Activated CD4-positive, CD25-positive, alpha-beta regulatory T cell treated with anti-CD3 and anti-CD28 coated beads, Interleukin-2, amount 50 U/mL, for 16 hours (primary cell): Measurements from ENCODE around the gene CTDP1.

Experiments used
- DNase-seq: peaks from one replicate; pipeline ENCODE4 v3.0.0-alpha.2; 2020; ENCODE audit warnings: low read depth, low spot score

Gene CTDP1, protein sequence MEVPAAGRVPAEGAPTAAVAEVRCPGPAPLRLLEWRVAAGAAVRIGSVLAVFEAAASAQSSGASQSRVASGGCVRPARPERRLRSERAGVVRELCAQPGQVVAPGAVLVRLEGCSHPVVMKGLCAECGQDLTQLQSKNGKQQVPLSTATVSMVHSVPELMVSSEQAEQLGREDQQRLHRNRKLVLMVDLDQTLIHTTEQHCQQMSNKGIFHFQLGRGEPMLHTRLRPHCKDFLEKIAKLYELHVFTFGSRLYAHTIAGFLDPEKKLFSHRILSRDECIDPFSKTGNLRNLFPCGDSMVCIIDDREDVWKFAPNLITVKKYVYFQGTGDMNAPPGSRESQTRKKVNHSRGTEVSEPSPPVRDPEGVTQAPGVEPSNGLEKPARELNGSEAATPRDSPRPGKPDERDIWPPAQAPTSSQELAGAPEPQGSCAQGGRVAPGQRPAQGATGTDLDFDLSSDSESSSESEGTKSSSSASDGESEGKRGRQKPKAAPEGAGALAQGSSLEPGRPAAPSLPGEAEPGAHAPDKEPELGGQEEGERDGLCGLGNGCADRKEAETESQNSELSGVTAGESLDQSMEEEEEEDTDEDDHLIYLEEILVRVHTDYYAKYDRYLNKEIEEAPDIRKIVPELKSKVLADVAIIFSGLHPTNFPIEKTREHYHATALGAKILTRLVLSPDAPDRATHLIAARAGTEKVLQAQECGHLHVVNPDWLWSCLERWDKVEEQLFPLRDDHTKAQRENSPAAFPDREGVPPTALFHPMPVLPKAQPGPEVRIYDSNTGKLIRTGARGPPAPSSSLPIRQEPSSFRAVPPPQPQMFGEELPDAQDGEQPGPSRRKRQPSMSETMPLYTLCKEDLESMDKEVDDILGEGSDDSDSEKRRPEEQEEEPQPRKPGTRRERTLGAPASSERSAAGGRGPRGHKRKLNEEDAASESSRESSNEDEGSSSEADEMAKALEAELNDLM

DNA sequence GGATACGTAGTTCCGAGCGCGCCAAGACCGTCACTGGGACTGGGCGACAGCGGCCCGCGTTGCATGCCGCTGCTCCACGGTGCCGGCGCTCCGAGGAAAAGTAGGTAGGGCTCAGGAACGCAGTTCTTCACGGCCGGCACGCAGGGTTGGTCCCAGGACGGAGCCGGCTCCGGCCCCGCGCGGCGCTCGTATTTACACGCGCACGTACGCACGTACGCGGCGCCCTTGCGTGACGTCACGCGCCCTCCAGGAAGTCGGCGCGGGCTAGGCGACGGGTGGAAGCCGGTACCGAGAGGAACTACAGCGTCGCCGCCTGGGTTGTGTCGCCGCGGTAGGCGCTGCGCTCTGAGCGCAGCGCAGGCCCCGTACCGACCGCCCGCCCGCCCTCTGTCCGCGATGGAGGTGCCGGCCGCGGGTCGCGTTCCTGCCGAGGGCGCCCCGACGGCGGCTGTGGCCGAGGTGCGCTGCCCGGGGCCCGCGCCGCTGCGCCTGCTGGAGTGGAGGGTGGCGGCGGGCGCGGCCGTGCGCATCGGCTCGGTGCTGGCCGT is at the start of gene CTDP1:
Gene CTDP1 (plus strand): TSS at position 252 of the 548 bp plus-strand sequence. CDS start 145 bp downstream, at position 397.
- DNase-seq: peak; percentile 81

DNA sequence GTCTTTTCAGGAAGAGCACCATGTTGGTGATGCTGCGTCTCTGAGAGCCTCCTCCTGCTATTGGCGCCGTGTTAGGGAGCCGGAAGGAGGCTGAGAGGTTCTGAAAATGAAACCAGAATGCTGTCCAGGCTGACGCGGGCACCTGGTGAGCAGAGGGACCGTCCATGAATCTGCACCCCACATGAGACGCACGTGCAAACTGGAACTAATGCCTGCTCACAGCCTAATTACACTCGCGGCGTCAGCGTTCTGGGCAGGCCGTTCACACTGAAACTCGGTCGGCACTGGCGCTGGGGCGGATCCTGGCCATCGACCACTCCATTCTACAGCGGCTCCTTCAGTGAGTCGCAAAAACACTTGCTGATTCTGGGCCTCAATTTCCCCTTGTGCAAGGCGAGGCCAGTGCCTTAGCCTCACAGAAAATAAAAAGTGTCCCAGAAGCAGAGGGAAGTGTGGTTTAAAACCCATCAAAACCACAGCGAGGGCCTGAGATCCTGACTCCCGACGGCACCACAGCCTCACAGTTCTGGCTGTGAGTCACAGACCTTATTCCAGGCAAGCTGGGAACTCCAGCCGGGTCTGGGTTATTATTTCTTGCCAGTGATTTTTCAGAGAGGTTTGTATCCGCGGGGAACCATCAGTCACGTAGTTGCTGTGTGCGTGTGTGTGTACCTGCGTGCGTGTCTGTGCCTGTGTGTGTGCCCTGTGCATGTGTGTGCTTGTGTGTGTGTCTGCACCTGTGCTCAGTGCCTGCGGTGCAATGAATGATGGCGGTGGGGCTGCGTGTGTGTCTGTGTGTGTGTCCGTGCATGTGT is 49.1 kb upstream of the CTDP1 start:
- no peak for DNase-seq

DNA sequence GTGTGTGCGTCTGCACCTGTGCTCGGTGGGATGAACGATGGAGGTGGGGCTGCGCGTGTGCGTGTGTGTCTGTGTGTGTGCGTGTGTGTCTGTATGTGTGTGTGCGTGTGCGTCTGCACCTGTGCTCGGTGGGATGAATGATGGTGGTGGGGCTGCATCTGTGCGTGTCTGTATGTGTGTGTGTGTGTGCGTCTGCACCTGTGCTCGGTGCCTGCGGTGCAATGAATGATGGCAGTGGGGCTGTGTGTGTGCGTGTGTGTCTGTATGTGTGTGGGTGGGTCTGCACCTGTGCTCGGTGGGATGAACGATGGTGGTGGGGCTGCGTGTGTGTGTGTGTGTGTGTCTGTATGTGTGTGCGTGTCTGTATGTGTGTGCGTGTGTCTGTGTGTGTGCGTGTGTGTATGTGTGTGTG is 48.5 kb upstream of the CTDP1 start:
- DNase-seq: no peak

DNA sequence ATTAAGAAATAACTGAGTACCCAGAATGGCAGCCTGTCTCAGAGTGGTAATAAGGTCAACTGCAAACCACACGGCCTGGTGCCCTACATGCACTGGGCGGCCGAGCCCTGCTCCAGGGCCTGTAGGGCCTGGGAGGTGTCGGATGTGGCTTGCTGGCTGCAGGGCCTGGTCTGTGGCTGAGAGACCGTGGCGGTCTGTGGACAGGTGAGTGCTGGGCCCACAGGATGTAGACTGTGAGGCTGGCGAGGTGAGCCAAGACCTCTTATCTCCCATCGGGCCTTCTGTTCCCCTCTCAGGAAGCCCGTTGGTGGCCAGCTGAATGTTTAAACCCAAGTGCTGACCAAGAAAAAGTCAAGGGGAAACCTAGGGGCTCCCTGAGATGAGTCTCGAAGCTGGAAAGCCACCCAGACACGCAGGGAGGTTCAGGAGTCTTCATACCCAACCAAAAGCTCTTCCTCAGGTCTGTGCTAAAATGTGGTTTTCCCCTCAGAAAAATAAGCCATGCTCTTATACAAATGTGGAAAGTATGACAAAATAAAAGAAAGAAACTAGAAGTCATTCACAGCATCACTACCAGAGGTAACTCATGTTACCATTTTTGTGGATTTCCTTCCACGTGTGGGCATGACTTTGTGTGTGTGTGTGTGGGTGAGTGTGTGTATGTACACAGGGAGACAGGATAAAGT is 47.7 kb upstream of the CTDP1 start:
- DNase-seq: no peak

DNA sequence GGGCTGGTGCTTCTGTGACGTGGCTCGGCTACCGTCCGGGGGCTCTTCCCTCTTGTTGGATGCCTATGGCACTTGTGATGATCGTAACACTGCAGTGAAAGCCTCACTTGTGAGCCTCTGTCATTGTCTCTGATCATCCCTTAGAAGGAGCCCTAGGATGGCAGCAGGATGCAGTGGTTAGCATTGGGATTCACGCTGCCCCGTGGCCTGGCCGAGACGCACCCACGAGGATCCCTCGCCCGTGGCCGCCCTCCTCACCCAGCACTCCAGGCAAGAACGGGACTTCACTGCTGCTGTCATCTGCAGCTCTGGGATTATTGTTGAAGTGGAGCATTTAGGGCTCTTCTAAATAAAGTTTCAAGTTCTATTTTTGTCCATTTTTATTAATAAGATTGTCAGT is 46.8 kb upstream of the CTDP1 start:
- DNase-seq: no peak

DNA sequence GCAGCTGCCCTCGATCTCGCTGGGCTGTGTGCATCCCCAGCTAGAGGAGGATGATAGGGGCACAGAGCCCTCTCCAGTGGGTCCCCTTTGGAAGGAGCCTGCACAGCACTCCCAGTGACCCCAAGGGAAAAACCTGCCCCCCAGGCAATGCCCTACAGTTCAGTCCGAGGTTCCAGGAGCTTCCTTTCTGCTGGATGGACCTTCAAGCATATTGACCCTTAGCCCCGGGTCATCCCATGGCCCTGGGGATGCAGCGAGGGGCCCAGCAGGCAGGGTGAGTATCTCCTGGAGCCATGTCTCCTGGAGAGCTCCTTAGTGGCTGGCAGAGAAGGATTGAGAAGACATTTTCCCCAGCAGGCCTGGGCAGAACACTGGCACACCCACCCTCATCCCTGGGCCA is 45.4 kb upstream of the CTDP1 start:
- DNase-seq: no peak

DNA sequence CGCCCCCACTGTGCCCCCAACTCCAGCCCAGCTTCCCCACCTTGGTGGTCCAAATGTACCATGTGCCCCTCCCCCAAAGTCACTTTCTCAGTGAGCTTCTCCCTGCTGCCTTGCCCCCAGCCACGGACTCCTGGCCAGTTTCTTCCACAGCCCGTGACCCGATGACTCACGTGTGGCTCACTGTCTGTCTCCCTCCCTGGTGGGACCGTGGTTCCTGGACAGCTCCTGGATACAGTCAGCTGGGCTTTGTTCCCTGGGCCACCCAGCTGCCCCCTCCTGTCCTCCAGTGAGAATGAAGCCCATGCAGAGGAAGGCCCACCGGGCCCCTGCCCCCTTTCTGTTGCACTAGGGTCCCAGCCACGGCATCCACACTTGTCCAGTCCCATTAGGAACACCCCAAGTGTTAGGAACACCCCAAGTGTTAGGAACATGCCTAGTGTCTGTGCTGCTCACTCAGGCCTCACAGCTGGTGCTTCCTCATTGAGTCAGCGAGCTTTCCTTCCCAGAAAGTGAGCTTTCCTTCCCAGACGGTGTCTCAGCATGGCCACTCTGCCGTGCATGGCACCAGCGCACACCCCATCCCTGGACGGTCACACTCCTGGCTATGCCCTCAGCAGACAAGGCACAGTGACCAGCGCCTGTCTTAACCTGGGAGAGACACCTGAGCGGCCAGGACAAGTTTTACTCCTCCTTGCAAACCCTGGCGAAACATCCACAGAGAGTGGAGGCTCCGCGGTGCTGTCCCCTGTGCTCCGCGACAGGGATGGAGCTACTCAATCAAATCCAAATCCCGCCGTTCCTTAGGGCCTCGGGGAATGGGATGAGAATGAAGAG is 44.8 kb upstream of the CTDP1 start:
- no peak for DNase-seq

DNA sequence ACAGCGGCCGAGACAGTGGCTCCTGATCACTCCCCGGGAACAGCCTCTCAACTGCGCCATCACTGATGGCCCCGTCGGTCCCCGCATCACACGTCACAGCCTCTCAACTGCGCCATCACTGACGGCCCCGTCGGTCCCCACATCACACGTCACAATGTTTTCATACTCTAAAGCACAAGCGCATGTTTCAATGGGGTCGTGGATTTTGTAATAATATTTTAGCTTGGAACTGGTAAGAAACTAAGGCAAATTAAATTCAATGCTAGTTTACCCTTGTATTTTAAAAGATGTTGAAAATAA is 44.2 kb upstream of the CTDP1 start:
- no peak for DNase-seq

DNA sequence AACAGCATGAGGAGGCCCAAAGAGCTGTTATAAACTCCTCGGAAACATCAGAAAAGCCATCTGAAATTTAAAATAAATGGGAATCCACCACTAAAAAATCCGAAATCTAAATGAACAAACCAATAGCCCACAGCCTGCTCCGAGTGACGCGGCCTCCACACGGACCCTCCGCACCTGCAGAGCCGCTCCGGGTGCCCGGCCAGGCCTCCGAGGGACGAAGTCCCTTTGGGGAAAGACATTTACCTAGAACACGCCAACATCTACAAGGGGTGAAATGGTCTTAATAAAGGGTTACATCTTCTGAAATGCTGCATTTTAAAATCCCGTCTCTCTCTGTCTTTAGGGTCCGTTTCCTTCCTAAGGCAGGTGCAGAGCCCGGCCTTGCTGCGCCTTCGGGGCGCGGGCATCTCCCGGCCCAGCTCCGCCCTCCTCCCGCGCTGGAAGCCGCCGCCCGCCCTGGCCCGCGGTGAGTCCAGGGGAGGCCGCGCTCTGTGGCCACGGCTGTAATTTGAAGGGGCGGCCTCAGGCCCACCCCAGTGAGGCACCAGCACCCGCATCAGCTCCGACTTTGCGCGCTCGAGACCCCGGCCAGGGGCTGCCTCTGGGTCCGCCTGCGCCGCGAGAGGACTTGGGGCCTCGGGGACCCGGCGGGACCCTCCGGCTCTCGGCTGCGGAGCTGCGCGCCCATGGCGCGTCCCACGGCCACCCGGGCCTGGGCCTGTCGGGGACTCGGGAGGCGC is 42.3 kb upstream of the CTDP1 start:
- no peak for DNase-seq

DNA sequence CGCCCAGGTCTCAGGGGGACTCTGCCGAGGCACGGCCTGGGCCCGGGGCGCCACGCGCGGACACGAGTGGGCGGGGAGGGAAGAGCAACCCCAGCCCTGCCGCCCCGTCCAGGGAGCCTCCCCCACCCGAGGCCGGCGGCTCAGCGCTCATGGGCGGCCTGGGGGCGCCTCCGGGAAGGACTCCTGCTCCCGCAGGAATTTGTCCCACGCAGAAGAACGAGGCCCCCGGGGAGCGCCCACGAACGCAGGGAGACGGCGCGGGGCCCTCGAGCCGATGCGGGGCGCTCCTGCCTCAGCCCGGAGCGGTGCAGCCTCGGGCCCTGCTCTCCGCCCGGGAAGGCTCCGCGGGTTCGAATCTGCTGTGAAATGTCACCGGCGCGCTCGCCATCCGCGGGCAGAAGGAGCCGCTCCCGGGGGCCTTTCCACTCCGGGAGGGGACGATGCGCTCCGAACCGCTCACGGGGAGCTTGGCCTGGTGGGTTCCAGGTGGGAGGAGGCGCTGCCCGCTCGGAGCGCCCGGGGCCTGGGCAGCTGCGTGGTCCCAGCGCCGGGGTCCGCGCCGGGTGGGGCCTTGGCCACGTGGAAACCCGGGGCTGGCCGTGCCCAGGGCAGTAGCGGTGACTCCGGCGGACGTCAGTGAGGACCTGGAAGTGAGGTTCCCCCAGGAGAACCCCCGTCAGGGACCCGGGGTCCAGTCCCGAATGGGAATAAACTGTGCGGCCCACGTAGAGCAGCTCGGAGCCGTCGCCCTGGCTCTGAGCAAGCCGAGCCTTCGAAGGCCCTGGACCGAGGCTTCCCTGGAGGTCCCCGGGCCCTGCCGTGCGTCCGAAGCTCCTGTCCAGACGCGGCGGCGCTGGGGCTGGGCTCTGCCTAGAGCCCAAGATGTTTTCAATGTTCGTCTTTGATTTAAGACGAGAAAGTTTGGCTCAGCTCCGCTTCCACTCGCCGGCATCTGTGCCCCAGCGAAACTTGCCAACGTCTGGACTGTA is 41.4 kb upstream of the CTDP1 start:
- no peak for DNase-seq

DNA sequence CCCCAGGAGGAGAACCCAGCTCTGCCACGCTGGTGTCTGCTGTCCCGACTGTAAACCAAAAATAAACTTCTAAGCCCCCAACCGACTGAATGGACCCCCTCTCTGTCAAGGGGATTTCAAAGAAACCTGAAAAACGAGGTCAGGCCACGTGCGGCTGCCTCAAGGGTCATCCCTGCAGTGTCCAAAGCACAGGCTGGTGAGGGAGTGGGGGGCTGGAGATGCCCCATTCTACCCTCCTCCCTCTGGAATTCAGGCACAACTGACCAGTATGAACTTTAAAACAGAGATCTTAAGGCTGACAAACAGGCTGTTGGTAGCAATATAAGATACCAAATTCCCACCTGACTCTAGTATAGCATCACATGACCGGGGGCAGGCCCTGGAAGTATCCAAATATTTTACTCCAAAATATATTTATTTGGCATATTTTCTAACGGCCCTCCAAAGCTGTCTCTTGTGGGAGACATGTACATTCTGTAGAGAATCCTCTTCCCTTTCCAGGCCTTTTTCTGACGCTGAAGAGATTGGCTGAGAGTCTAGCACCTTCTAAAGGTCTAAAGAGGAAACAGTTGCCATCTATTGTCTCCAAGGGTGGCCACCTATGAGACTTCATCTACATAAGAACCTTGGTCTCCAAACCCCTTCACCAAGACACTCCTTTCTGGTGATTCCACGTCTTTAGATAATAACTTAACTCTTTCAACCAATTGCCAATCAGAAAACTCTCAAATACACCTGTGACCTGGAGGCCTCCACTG is 40.4 kb upstream of the CTDP1 start:
- no peak for DNase-seq

DNA sequence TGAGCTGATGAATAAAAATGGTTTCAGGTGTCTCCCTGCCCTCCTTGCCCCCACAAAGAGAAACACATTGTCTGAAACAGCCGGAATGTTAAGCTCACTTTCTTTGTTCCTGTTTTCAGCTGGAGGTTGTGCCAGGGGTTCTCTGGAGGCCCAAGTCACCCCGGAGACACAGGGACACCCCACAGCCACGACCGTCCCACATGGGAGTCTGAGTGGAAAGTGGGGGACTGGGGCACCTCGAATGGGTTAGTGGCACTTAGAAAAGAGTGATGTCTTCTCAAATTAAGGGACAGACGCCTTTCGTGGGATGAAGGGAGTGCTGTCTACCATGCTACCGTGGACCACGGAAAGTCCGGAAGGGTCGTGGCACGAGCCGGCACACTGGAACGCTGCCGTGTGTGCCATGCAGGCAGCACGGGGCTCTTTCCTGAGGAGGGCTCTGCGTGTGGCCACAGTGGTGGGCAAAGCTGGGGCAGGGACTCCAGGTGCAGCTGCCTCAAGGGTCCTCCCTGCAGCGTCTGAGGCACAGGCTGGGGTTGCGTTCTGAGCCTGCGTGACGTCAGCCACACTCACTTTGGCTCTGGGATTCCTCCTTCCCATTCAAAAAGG is 39.4 kb upstream of the CTDP1 start:
- no peak for DNase-seq

DNA sequence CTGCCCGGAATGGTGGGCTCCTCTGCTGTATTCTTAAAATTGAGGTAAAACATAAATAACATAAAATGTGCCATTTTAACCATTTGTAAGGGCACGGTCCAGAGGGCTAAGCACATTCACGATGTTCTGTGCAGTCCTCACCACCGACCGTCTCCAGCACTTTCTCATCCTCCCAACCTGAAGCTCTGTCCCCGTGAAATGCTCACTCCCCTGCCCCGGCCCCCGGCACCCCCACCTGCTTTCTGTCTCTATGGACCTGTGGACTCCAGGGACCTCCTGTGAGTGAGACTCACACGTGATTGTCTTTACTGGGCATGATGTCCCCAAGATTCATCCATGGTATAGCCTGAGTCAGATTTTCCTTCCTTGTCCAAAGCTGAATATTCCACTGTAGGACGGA is 38.7 kb upstream of the CTDP1 start:
- no peak for DNase-seq

DNA sequence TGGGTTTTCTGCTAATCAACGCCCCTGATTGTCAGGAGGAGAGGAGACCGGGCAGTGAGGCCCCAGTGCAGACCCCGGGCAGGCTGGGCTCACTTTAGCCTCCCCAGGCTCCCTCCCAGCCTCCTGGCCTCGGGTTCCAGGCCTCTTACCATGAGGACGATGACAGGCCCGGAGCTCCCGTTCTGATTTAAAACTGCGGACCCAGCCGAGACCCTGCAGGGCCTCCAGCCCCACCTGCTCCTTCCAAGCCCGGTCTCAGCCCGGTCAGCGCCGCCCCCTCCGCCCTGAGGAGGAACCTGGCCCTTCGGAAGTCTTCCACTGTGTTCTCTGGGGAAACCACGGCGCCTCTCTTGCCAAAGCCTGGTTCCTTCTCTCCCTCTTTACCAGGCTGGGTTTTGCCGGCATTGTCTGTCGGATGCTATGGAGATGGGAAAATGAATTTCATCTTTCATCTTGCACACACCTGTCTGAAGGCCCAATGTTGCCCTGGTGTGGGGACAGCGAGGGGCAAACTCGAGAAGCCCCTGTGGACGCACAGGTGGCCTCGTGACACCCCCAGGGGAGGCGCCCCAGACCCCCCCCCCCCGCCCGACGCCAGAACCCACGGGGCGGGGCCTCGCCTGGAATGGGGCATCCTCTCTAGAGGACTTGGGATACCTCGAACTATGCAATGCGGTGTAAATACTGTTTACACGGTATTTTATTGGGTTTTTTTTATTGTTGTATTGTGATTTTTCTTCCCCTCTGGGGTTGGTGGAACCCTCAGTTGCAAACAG is 37.7 kb upstream of the CTDP1 start:
- DNase-seq: no peak

DNA sequence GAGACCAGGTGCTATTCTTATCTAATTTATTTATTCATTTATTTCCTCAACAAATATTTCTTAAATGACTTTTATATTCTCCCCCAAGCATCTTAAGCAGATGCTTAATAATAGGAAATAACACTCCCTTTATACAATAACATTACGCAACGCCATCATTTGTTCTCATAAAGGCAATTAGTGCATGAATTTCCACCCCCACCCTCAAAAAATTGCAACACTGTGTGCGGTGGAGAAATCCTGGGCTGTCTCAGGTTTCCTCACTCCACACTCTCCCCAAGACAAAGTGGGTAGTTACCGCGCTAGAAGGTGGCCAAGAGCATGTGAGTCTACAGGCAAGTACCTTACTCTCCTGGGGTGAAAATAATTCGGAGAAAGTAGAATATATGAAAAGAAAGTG is 37.0 kb upstream of the CTDP1 start:
- DNase-seq: no peak
